CMK (cell line): ENCODE results near the gene PARD3B.

Experiments used
- DNase-seq: peaks from one replicate; pipeline ENCODE4 v3.0.0-alpha.2; 2010; ENCODE audit warnings: low read depth

The PARD3B gene

GRCh38 chr2:204662956-204663355, 117.7 kb downstream of the PARD3B start:
- no peak for DNase-seq

GRCh38 chr2:204663816-204664425, 118.6 kb downstream of the PARD3B start:
- no peak for DNase-seq

GRCh38 chr2:204664708-204665121, 119.4 kb downstream of the PARD3B start:
- DNase-seq: no peak

GRCh38 chr2:204665207-204665606, 119.9 kb downstream of the PARD3B start:
- DNase-seq: no peak

- DNase-seq: no peak
Measured at GRCh38 chr2:204665771-204666170, 120.5 kb downstream of the PARD3B start.

- DNase-seq: no peak
Measured at GRCh38 chr2:204667990-204668389, 122.7 kb downstream of the PARD3B start.

GRCh38 chr2:204669382-204669781, 124.1 kb downstream of the PARD3B start:
- DNase-seq: no peak

GRCh38 chr2:204670124-204670523, 124.8 kb downstream of the PARD3B start:
- DNase-seq: no peak

- DNase-seq: no peak
Measured at GRCh38 chr2:204670756-204671155, 125.5 kb downstream of the PARD3B start.

- no peak for DNase-seq
Measured at GRCh38 chr2:204672772-204673171, 127.5 kb downstream of the PARD3B start.

- DNase-seq: no peak
Measured at GRCh38 chr2:204673877-204674276, 128.6 kb downstream of the PARD3B start.

- DNase-seq: no peak
Measured at GRCh38 chr2:204678031-204678430, 132.8 kb downstream of the PARD3B start.

- DNase-seq: no peak
Measured at GRCh38 chr2:204680576-204680975, 135.3 kb downstream of the PARD3B start.

GRCh38 chr2:204681412-204681811, 136.1 kb downstream of the PARD3B start:
- DNase-seq: no peak

- no peak for DNase-seq
Measured at GRCh38 chr2:204683384-204683783, 138.1 kb downstream of the PARD3B start.

- DNase-seq: no peak
Measured at GRCh38 chr2:204686406-204686805, 141.1 kb downstream of the PARD3B start.

- DNase-seq: no peak
Measured at GRCh38 chr2:204687776-204688175, 142.5 kb downstream of the PARD3B start.

- peak; percentile 17 for DNase-seq
Measured at GRCh38 chr2:204691911-204692510, 146.7 kb downstream of the PARD3B start.

- DNase-seq: no peak
Measured at GRCh38 chr2:204692790-204693189, 147.5 kb downstream of the PARD3B start.

GRCh38 chr2:204693262-204693661, 148.0 kb downstream of the PARD3B start:
- no peak for DNase-seq

- no peak for DNase-seq
Measured at GRCh38 chr2:204695506-204695905, 150.2 kb downstream of the PARD3B start.

GRCh38 chr2:204696124-204696523, 150.8 kb downstream of the PARD3B start:
- no peak for DNase-seq

- DNase-seq: no peak
Measured at GRCh38 chr2:204705243-204705932, 160.1 kb downstream of the PARD3B start.
